HCT116 (cell line): ENCODE data around the gene PBX1. TPM values are rescaled to one million over a fixed set of nuclear protein-coding genes. Genes with fewer than 3 reads are reported as not detected.
A peak's percentile ranks its signal among the peaks of the same experiment; 100 is the strongest.

ENCODE experiments used
- ATAC-seq: fragments of 200-7000 bp; cut with Tn5 transposase; 2 replicates; pipeline ENCODE4 v1.9.1; 2020; ENCODE audit warnings: mild to moderate bottlenecking, moderate library complexity
- BruUV-seq: library from RNA; stranded (reverse); fragments of 400-500 nt; replicated peaks from 2 replicates; lab custom pipeline; 2021; lab: Mats Ljungman, UMichigan
- CTCF ChIA-PET: fragments of 300-600 bp; sonication (Branson Sonifier 250); formaldehyde crosslinking; loops from one replicate; lab custom pipeline; 2021; ENCODE audit warnings: antibody characterized with exemption; lab: Charles Lee
- POLR2A ChIA-PET: fragments of 300-600, 350-600 bp; sonication (Branson Sonifier 250); formaldehyde crosslinking; loops from one replicate; lab custom pipeline; 2021; ENCODE audit warnings: antibody characterized with exemption; lab: Charles Lee
- RAD21 ChIA-PET, 2 experiments: fragments of 300-600 bp; sonication (Branson Sonifier 250); formaldehyde crosslinking; loops; one replicate each; lab custom pipeline; 2023; ENCODE audit warnings: low total read pairs in 2 of 2; ENCODE audit not compliant: uncharacterized antibody in 2 of 2, unreplicated experiment in 2 of 2, low non-redundant PET in 1 of 2; lab: Charles Lee
- DNase-seq: peaks from one replicate; pipeline ENCODE4 v3.0.0-alpha.2; 2010; ENCODE audit warnings: low read depth, low spot score
- H2AFZ ChIP-seq: fragments of 200-600 bp; shearing (Covaris generic), sonication (generic); 2 replicates; pipeline ENCODE4 v1.6.1; 2017; ENCODE audit warnings: low read depth, mixed run types, mixed read lengths, antibody characterized with exemption, low read length; ENCODE audit not compliant: poor library complexity, severe bottlenecking
- H3K27ac ChIP-seq: 2 replicates; pipeline ENCODE4 v1.5.1; 2012; ENCODE audit warnings: low read depth, low read length
- H3K27me3 ChIP-seq: fragments of 200-600 bp; sonication (generic); 2 replicates; pipeline ENCODE4 v1.6.1; 2016; ENCODE audit warnings: mixed run types, low read length, mixed read lengths; ENCODE audit not compliant: insufficient read depth
- H3K36me3 ChIP-seq, 2 experiments: fragments of 200-500 bp in 1 of 2; fragments of 200-600 bp in 1 of 2; sonication (Bioruptor generic) in 1 of 2; sonication (generic) in 1 of 2; 2 replicates each; pipeline versions ENCODE4 v1.5.1 to v1.6.1; 2014 to 2016; ENCODE audit warnings: low read length in 2 of 2, inconsistent platforms in 1 of 2, mixed read lengths in 1 of 2, mixed run types in 1 of 2; ENCODE audit not compliant: insufficient read depth in 2 of 2, control insufficient read depth in 1 of 2
- H3K4me1 ChIP-seq, 2 experiments: fragments of 200-600 bp in 1 of 2; sonication (generic) in 1 of 2; 2 replicates each; pipeline versions ENCODE4 v1.5.1 to v1.6.1; 2012 to 2017; ENCODE audit warnings: low read length in 2 of 2, inconsistent platforms in 1 of 2, mild to moderate bottlenecking in 1 of 2, mixed read lengths in 1 of 2, mixed run types in 1 of 2, moderate library complexity in 1 of 2; ENCODE audit not compliant: insufficient read depth in 2 of 2, control insufficient read depth in 1 of 2
- H3K4me2 ChIP-seq: fragments of 200-600 bp; sonication (generic); 2 replicates; pipeline ENCODE4 v1.6.1; 2017; ENCODE audit warnings: mixed run types, low read length, mixed read lengths
- H3K4me3 ChIP-seq, 2 experiments: fragments of 200-600 bp in 1 of 2; sonication (generic) in 1 of 2; replicated peaks in 1 of 2; 2 replicates each; pipeline ENCODE4 v1.5.1; 2011 to 2016; ENCODE audit warnings: low read length in 2 of 2, control low read depth in 1 of 2, low read depth in 1 of 2, mild to moderate bottlenecking in 1 of 2, mixed read lengths in 1 of 2, mixed run types in 1 of 2
- H3K79me2 ChIP-seq: fragments of 200-600 bp; sonication (generic); 2 replicates; pipeline ENCODE4 v1.6.1; 2017; ENCODE audit warnings: mild to moderate bottlenecking, mixed run types, low read length, moderate library complexity, mixed read lengths; ENCODE audit not compliant: insufficient read depth
- H3K9ac ChIP-seq: fragments of 200-600 bp; sonication (generic); 2 replicates; pipeline ENCODE4 v1.6.1; 2016; ENCODE audit warnings: low read length, mixed read lengths
- H3K9me2 ChIP-seq: fragments of 200-600 bp; sonication (generic), shearing (Covaris generic); 2 replicates; pipeline ENCODE4 v1.6.1; 2017; ENCODE audit warnings: mixed run types, mild to moderate bottlenecking, moderate library complexity; ENCODE audit not compliant: insufficient read depth
- H3K9me3 ChIP-seq, 2 experiments: fragments of 200-500 bp in 1 of 2; fragments of 200-600 bp in 1 of 2; sonication (Bioruptor generic) in 1 of 2; sonication (generic) in 1 of 2; 2 replicates each; pipeline ENCODE4 v1.6.1; 2014 to 2017; ENCODE audit warnings: low read length in 2 of 2, mixed read lengths in 2 of 2, inconsistent platforms in 1 of 2, low read depth in 1 of 2, mild to moderate bottlenecking in 1 of 2, mixed run types in 1 of 2, moderate library complexity in 1 of 2; ENCODE audit not compliant: control insufficient read depth in 1 of 2, insufficient read depth in 1 of 2
- H4K20me1 ChIP-seq: fragments of 200-600 bp; sonication (generic), shearing (Covaris generic); 2 replicates; pipeline ENCODE4 v1.6.1; 2017; ENCODE audit warnings: mixed run types, mild to moderate bottlenecking, moderate library complexity; ENCODE audit not compliant: insufficient read depth
- ATF3 ChIP-seq: IDR thresholded peaks from 2 replicates; pipeline ENCODE4 v1.6.1; 2012
- CBX3 ChIP-seq: IDR thresholded peaks from 2 replicates; pipeline ENCODE4 v1.6.1; 2012; ENCODE audit warnings: low read depth
- CEBPB ChIP-seq: IDR thresholded peaks from 2 replicates; pipeline ENCODE4 v1.6.1; 2012; ENCODE audit warnings: low read depth
- CTCF ChIP-seq, 3 experiments: fragments of 200-600 bp in 1 of 3; sonication (generic) in 1 of 3; IDR thresholded peaks in 2 of 3; conservative IDR thresholded peaks in 1 of 3; 2 replicates each; pipeline ENCODE4 v1.5.1; 2012 to 2017; ENCODE audit warnings: low read depth in 2 of 3, low read length in 2 of 3, antibody characterized with exemption in 1 of 3, borderline replicate concordance in 1 of 3, control low read depth in 1 of 3, mild to moderate bottlenecking in 1 of 3, mixed read lengths in 1 of 3, mixed run types in 1 of 3, moderate library complexity in 1 of 3; ENCODE audit not compliant: insufficient read depth in 1 of 3
- EGR1 ChIP-seq: IDR thresholded peaks from 2 replicates; pipeline ENCODE4 v1.6.1; 2012; ENCODE audit warnings: low read depth
- ELF1 ChIP-seq: IDR thresholded peaks from 2 replicates; pipeline ENCODE4 v1.6.1; 2012; ENCODE audit warnings: low read depth, borderline replicate concordance
- FOSL1 ChIP-seq: IDR thresholded peaks from 2 replicates; pipeline ENCODE4 v1.6.1; 2012; ENCODE audit warnings: low read depth
- JUND ChIP-seq: IDR thresholded peaks from 2 replicates; pipeline ENCODE4 v1.6.1; 2012
- POLR2A ChIP-seq: IDR thresholded peaks from 2 replicates; pipeline ENCODE4 v1.7.0; 2011; ENCODE audit warnings: borderline replicate concordance; ENCODE audit not compliant: insufficient read depth, insufficient read length; ENCODE audit errors: extremely low read depth
- POLR2AphosphoS5 ChIP-seq: IDR thresholded peaks from 2 replicates; pipeline ENCODE4 v1.6.1; 2011; ENCODE audit warnings: mild to moderate bottlenecking, low read depth, low read length, moderate library complexity
- RAD21 ChIP-seq: IDR thresholded peaks from 2 replicates; pipeline ENCODE4 v1.6.1; 2012; ENCODE audit warnings: low read depth, mild to moderate bottlenecking
- SIN3A ChIP-seq: IDR thresholded peaks from 2 replicates; pipeline ENCODE4 v1.6.1; 2012; ENCODE audit warnings: low read depth
- TCF7L2 ChIP-seq: IDR thresholded peaks from 2 replicates; pipeline ENCODE4 v1.7.0; 2011; ENCODE audit warnings: borderline replicate concordance, inconsistent platforms; ENCODE audit not compliant: insufficient read depth, insufficient read length; ENCODE audit errors: extremely low read depth
- YY1 ChIP-seq: IDR thresholded peaks from 2 replicates; pipeline ENCODE4 v1.6.1; 2011; ENCODE audit warnings: low read length, low read depth, moderate library complexity, mild to moderate bottlenecking; ENCODE audit not compliant: insufficient replicate concordance; ENCODE audit errors: extremely low read depth
- ZFX ChIP-seq: fragments of 450-650 bp; IDR thresholded peaks from 2 replicates; pipeline ENCODE4 v1.6.1; 2017
- intact Hi-C: fragments of 100-400 bp; cut with micrococcal nuclease; formaldehyde crosslinking; loops from 2 replicates; pipeline ENCODE4 v1.10.0; 2022
- total RNA-seq: library from RNA; stranded (reverse); gene quantifications from one replicate; pipeline ENCODE4 v1.2.1, GENCODE V29; 2021; ENCODE audit not compliant: unreplicated experiment
- TF ChIP-seq, protein P1 (sequence below): IDR thresholded peaks from 2 replicates; pipeline ENCODE4 v1.6.1; 2012; ENCODE audit warnings: low read depth

Gene PBX1
- total RNA-seq, 1 experiment from 2014 or later = 29.6 TPM

DNA sequence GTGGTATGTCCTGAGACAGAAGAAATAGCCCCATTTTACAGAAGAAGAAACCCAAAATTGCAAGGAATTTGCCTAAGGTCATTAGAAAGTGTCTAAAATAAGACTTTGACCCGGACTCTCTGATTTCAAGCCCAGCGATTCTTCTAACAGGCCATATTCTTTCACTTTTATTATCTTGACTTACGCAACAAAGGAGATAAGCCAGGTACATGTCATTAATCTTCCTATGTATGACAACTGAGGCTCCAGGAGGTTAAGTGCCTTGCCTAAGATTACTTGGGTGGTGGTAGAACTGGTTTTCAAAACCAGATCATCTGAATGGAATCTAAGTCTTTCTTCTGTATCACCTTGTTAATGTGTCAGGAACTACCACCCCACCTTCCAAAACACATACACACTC is 124.3 kb downstream of the PBX1 start (continued):
- peak; percentile 99 for TF ChIP-seq CEBPB
- TF ChIP-seq POLR2A = no peak

- Histone ChIP-seq H3K4me2 (no peak overlapping the region), H3K36me3 (no peaks in the 10 kb centered on the region), H3K9me2 (no peaks in the 10 kb centered on the region), H3K79me2 (no peaks in the 10 kb centered on the region), H3K4me1 (peaks cover 48 to 49% of the 10 kb centered on the region in 2 experiments), H3K9me3 (no peaks in the 10 kb centered on the region), H3K4me3 (no peak overlapping the region), H3K27ac (no peak overlapping the region), H4K20me1 (no peaks in the 10 kb centered on the region), H2AFZ (no peak overlapping the region), H3K27me3 (no peaks in the 10 kb centered on the region), H3K9ac (no peak overlapping the region)
- ChIA-PET POLR2A (no interaction called here), CTCF (interaction anchor here (1.1 kb wide), 1 partner anchor 11 kb away, joined by 3 read pairs; no protein-coding TSS in a partner anchor), RAD21 (no interaction called here)
- TF ChIP-seq YY1 (no peak), TCF7L2 (no peak), CEBPB (no peak), JUND (no peak), POLR2AphosphoS5 (no peak), RAD21 (no peak), POLR2A (no peak), SIN3A (no peak), CBX3 (no peak), ELF1 (no peak), ZFX (no peak), ATF3 (no peak), FOSL1 (no peak), EGR1 (no peak), CTCF (IDR thresholded peaks at IDR 0.05 in 2 of 3, conservative IDR thresholded peaks at IDR 0.05 in 1 of 3; ENCODE audit: borderline replicate concordance in 1 of 3, insufficient read depth in 1 of 3, low read depth in 2 of 3, low read length in 2 of 3) (no peak)
- TF ChIP-seq, protein P1, sequence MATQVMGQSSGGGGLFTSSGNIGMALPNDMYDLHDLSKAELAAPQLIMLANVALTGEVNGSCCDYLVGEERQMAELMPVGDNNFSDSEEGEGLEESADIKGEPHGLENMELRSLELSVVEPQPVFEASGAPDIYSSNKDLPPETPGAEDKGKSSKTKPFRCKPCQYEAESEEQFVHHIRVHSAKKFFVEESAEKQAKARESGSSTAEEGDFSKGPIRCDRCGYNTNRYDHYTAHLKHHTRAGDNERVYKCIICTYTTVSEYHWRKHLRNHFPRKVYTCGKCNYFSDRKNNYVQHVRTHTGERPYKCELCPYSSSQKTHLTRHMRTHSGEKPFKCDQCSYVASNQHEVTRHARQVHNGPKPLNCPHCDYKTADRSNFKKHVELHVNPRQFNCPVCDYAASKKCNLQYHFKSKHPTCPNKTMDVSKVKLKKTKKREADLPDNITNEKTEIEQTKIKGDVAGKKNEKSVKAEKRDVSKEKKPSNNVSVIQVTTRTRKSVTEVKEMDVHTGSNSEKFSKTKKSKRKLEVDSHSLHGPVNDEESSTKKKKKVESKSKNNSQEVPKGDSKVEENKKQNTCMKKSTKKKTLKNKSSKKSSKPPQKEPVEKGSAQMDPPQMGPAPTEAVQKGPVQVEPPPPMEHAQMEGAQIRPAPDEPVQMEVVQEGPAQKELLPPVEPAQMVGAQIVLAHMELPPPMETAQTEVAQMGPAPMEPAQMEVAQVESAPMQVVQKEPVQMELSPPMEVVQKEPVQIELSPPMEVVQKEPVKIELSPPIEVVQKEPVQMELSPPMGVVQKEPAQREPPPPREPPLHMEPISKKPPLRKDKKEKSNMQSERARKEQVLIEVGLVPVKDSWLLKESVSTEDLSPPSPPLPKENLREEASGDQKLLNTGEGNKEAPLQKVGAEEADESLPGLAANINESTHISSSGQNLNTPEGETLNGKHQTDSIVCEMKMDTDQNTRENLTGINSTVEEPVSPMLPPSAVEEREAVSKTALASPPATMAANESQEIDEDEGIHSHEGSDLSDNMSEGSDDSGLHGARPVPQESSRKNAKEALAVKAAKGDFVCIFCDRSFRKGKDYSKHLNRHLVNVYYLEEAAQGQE = no peak
- BruUV-seq = no TSS peak
- ATAC-seq (no peak), DNase-seq (no peak)
- intact Hi-C loops = no loop called here
These were observed 126.5 kb downstream of the PBX1 start for GRCh38 chr1:164685266-164686035.
